ENCODE data around the gene CORIN.
"Not testable (repeated sequence)": the region's sequence is repeated elsewhere in the genome, so short reads cannot be mapped to it uniquely, and the experiment has no call there.

CORIN gene

GRCh38 chr4:47553329-47554125 lies 284.3 kb downstream of the CORIN start:
- WGBS (ENCODE audit: insufficient coverage), result no CpG with 5 or more reads among the region's 2 CpGs
- ChIA-PET CTCF (interaction anchor here (1.6 kb wide), 1 partner anchor 10 kb away, joined by 5 read pairs; no protein-coding TSS in a partner anchor), POLR2A (no interaction called here)
- Histone ChIP-seq H3K27me3 (replicated peaks in 2 of 5; ENCODE audit: control insufficient read depth in 4 of 5, insufficient read depth in 5 of 5, low read length in 4 of 5) (no peaks in the 10 kb centered on the region), H3K9me3 (ENCODE audit: control extremely low read depth in 1 of 5, control insufficient read depth in 4 of 5, insufficient read depth in 2 of 5, low read depth in 1 of 5, low read length in 4 of 5) (no peaks in the 10 kb centered on the region), H3K4me3 (ENCODE audit: control insufficient read depth in 1 of 7, extremely low read depth in 1 of 7, insufficient read depth in 4 of 7, low read depth in 2 of 7, low read length in 6 of 7) (no peak overlapping the region), H3K4me1 (ENCODE audit: control extremely low read depth in 1 of 4, control insufficient read depth in 4 of 4, insufficient read depth in 4 of 4, low read length in 3 of 4) (no peaks in the 10 kb centered on the region), H3K36me3 (ENCODE audit: control insufficient read depth in 4 of 4, insufficient read depth in 4 of 4, low read length in 3 of 4) (peaks cover 0 to 26% (median 0%) of the 10 kb centered on the region in 4 experiments), H3K27ac (ENCODE audit: insufficient read depth in 1 of 2, low read depth in 1 of 2, low read length in 2 of 2, poor library complexity in 1 of 2, severe bottlenecking in 2 of 2) (no peak overlapping the region)
- no peak for DNase-seq

GRCh38 chr4:47551682-47552081 lies 286.2 kb downstream of the CORIN start:
- Histone ChIP-seq H3K4me1 (ENCODE audit: control extremely low read depth in 1 of 4, control insufficient read depth in 4 of 4, insufficient read depth in 4 of 4, low read length in 3 of 4) (no peaks in the 10 kb centered on the region), H3K9me3 (ENCODE audit: control extremely low read depth in 1 of 5, control insufficient read depth in 4 of 5, insufficient read depth in 2 of 5, low read depth in 1 of 5, low read length in 4 of 5) (no peaks in the 10 kb centered on the region), H3K27ac (ENCODE audit: insufficient read depth in 1 of 2, low read depth in 1 of 2, low read length in 2 of 2, poor library complexity in 1 of 2, severe bottlenecking in 2 of 2) (no peak overlapping the region), H3K36me3 (ENCODE audit: control insufficient read depth in 4 of 4, insufficient read depth in 4 of 4, low read length in 3 of 4) (peaks cover 0 to 28% (median 4%) of the 10 kb centered on the region in 4 experiments), H3K4me3 (ENCODE audit: control insufficient read depth in 1 of 7, extremely low read depth in 1 of 7, insufficient read depth in 4 of 7, low read depth in 2 of 7, low read length in 6 of 7) (no peak overlapping the region), H3K27me3 (replicated peaks in 2 of 5; ENCODE audit: control insufficient read depth in 4 of 5, insufficient read depth in 5 of 5, low read length in 4 of 5) (no peaks in the 10 kb centered on the region)
- CTCF ChIA-PET, result interaction anchor here (1.6 kb wide), 1 partner anchor 12 kb away, joined by 5 read pairs; no protein-coding TSS in a partner anchor
- POLR2A ChIA-PET, result interaction anchor here (0.5 kb wide), 1 partner anchor 21 kb away, joined by 6 read pairs; no protein-coding TSS in a partner anchor
- DNase-seq, result no peak

GRCh38 chr4:47550899-47551548 lies 286.8 kb downstream of the CORIN start:
- Histone ChIP-seq H3K27ac (ENCODE audit: insufficient read depth in 1 of 2, low read depth in 1 of 2, low read length in 2 of 2, poor library complexity in 1 of 2, severe bottlenecking in 2 of 2) (no peak overlapping the region), H3K27me3 (replicated peaks in 2 of 5; ENCODE audit: control insufficient read depth in 4 of 5, insufficient read depth in 5 of 5, low read length in 4 of 5) (no peaks in the 10 kb centered on the region), H3K4me3 (ENCODE audit: control insufficient read depth in 1 of 7, extremely low read depth in 1 of 7, insufficient read depth in 4 of 7, low read depth in 2 of 7, low read length in 6 of 7) (no peak overlapping the region), H3K36me3 (ENCODE audit: control insufficient read depth in 4 of 4, insufficient read depth in 4 of 4, low read length in 3 of 4) (peaks cover 3 to 32% (median 6%) of the 10 kb centered on the region in 4 experiments), H3K9me3 (ENCODE audit: control extremely low read depth in 1 of 5, control insufficient read depth in 4 of 5, insufficient read depth in 2 of 5, low read depth in 1 of 5, low read length in 4 of 5) (no peaks in the 10 kb centered on the region), H3K4me1 (ENCODE audit: control extremely low read depth in 1 of 4, control insufficient read depth in 4 of 4, insufficient read depth in 4 of 4, low read length in 3 of 4) (no peaks in the 10 kb centered on the region)
- WGBS (ENCODE audit: insufficient coverage), result 100% methylated on average over 7 of the region's 7 CpGs
- DNase-seq, result no peak
- CTCF ChIA-PET, result no interaction called here
- POLR2A ChIA-PET, result interaction anchor here (0.5 kb wide), 1 partner anchor 20 kb away, joined by 6 read pairs; no protein-coding TSS in a partner anchor

GRCh38 chr4:47550357-47550756 lies 287.5 kb downstream of the CORIN start:
- CTCF ChIA-PET; H3K9me3 ChIP-seq (ENCODE audit: control extremely low read depth in 1 of 5, control insufficient read depth in 4 of 5, insufficient read depth in 2 of 5, low read depth in 1 of 5, low read length in 4 of 5); H3K27ac ChIP-seq (ENCODE audit: insufficient read depth in 1 of 2, low read depth in 1 of 2, low read length in 2 of 2, poor library complexity in 1 of 2, severe bottlenecking in 2 of 2); POLR2A ChIA-PET; DNase-seq; H3K4me3 ChIP-seq (ENCODE audit: control insufficient read depth in 1 of 7, extremely low read depth in 1 of 7, insufficient read depth in 4 of 7, low read depth in 2 of 7, low read length in 6 of 7); H3K4me1 ChIP-seq (ENCODE audit: control extremely low read depth in 1 of 4, control insufficient read depth in 4 of 4, insufficient read depth in 4 of 4, low read length in 3 of 4); H3K27me3 ChIP-seq (replicated peaks in 2 of 5; ENCODE audit: control insufficient read depth in 4 of 5, insufficient read depth in 5 of 5, low read length in 4 of 5): not testable (repeated sequence)
- 96% methylated on average over 7 of the region's 7 CpGs for WGBS (ENCODE audit: insufficient coverage)
- peaks cover 3 to 32% (median 8%) of the 10 kb centered on the region in 4 experiments for H3K36me3 ChIP-seq (ENCODE audit: control insufficient read depth in 4 of 4, insufficient read depth in 4 of 4, low read length in 3 of 4)
